ENCODE data around the gene ST8SIA6. TPM values are rescaled to one million over a fixed set of nuclear protein-coding genes. Genes with fewer than 3 reads are reported as not detected.

Gene ST8SIA6
- total RNA-seq, 1 donor = 0.36 TPM

DNA sequence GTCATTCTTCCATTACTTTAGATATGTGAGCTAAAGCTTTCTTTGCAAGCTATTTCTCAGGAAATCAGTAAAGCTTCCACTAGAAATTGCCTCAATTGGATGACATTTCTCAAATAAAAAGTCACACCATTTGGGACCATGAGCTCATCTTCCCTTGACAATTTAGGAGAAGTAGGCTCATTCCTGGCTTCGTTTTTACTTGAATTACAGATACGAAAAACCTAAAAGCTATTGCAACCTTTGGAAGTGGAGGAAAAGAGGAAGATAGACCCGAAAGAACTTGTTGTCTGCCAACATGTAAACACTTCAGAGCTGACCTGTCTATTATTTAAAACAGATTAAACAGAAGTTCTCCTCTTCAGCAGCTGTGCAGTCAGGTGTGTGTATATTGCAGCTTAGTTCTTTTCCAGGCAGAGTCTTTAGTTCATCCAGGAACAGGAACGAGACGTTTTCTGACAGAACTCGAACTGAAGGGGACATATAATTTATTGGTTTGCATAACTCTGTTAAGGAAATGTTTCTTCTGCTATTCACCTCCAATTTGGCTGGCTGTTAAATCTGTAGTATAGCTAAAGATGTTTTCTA is 43.1 kb upstream of the ST8SIA6 start:
- no peak overlapping the region for H3K4me2 ChIP-seq (ENCODE audit: insufficient read depth, low read length)
- H3K27me3 ChIP-seq (ENCODE audit: insufficient read depth, low read length) = no peaks in the 10 kb centered on the region
- TF ChIP-seq, protein P1, sequence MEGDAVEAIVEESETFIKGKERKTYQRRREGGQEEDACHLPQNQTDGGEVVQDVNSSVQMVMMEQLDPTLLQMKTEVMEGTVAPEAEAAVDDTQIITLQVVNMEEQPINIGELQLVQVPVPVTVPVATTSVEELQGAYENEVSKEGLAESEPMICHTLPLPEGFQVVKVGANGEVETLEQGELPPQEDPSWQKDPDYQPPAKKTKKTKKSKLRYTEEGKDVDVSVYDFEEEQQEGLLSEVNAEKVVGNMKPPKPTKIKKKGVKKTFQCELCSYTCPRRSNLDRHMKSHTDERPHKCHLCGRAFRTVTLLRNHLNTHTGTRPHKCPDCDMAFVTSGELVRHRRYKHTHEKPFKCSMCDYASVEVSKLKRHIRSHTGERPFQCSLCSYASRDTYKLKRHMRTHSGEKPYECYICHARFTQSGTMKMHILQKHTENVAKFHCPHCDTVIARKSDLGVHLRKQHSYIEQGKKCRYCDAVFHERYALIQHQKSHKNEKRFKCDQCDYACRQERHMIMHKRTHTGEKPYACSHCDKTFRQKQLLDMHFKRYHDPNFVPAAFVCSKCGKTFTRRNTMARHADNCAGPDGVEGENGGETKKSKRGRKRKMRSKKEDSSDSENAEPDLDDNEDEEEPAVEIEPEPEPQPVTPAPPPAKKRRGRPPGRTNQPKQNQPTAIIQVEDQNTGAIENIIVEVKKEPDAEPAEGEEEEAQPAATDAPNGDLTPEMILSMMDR (IDR thresholded peaks at IDR 0.05; ENCODE audit: extremely low read depth, low read depth, low read length) = no peak
- H3K36me3 ChIP-seq (ENCODE audit: insufficient read depth, low read length) = no peaks in the 10 kb centered on the region
- DNase-seq (ENCODE audit: insufficient read length, low spot score, missing footprints) = no peak
- no peaks in the 10 kb centered on the region for H4K20me1 ChIP-seq (ENCODE audit: insufficient read depth, low read length)
- no peak overlapping the region for H3K4me3 ChIP-seq (ENCODE audit: insufficient read depth, low read length)
- no peak overlapping the region for H3K27ac ChIP-seq (ENCODE audit: low read depth, low read length)
- no peaks in the 10 kb centered on the region for H3K9me3 ChIP-seq (ENCODE audit: low read depth, low read length)
- no peak overlapping the region for H2AFZ ChIP-seq (ENCODE audit: low read length)
- no peaks in the 10 kb centered on the region for H3K4me1 ChIP-seq (ENCODE audit: insufficient read depth, low read length)
- no peaks in the 10 kb centered on the region for H3K79me2 ChIP-seq (ENCODE audit: insufficient read depth, low read length)

DNA sequence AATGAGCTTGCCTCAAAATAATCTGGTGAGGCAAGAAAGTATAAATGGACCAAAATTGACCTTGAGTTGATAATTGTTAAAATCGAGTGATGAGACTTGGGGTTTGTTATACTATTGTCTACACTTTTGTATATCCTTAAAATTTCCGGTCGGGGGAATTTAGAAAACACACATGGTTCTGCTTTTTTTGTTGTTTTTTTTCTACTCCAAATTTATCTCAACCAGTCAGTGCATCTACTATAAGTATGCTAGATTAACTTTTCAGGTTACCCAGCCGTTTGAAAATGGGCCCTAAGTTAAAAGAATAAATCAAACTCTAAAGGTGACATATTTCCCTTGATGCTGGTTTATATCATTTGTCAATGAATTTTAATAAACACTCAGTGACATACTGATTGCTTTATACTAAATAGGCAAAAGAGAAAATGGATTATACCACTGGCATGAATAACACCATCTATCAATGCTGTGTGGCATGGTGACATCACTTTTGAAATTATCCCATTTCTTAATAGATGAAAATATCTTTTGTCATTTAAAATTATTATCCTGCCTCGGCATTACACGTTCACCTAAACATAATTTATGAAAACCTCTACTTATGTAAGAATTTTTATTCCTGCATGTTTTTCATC is 40.3 kb upstream of the ST8SIA6 start:
- H3K4me3 ChIP-seq (ENCODE audit: insufficient read depth, low read length) = no peak overlapping the region
- no peaks in the 10 kb centered on the region for H4K20me1 ChIP-seq (ENCODE audit: insufficient read depth, low read length)
- TF ChIP-seq, protein P1 (IDR thresholded peaks at IDR 0.05; ENCODE audit: extremely low read depth, low read depth, low read length) = no peak
- no peaks in the 10 kb centered on the region for H3K79me2 ChIP-seq (ENCODE audit: insufficient read depth, low read length)
- no peak overlapping the region for H3K27ac ChIP-seq (ENCODE audit: low read depth, low read length)
- no peak overlapping the region for H3K4me2 ChIP-seq (ENCODE audit: insufficient read depth, low read length)
- no peaks in the 10 kb centered on the region for H3K27me3 ChIP-seq (ENCODE audit: insufficient read depth, low read length)
- H3K4me1 ChIP-seq (ENCODE audit: insufficient read depth, low read length) = no peaks in the 10 kb centered on the region
- H3K9me3 ChIP-seq (ENCODE audit: low read depth, low read length) = no peaks in the 10 kb centered on the region
- no peak overlapping the region for H2AFZ ChIP-seq (ENCODE audit: low read length)
- DNase-seq (ENCODE audit: insufficient read length, low spot score, missing footprints) = no peak
- H3K36me3 ChIP-seq (ENCODE audit: insufficient read depth, low read length) = no peaks in the 10 kb centered on the region

DNA sequence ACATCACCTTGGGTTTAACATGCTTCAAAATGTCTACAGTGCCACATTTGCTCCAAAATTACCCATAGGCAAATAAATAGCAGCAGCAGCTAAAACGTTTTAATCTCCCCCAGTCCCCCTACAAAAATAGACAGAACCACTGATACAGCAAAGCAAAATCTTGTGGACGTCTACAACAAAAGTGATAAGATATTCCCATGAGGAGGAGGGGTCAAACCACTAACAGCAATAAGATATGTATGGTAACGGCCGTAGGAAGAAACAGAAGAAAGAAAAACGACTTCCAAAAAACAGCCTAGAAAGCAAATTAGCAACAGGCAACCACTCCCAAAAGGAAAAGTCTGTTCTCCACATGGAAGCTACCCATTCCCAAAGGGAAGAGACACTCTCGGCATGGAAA is 34.5 kb upstream of the ST8SIA6 start:
- H3K4me1 ChIP-seq (ENCODE audit: insufficient read depth, low read length) = peaks cover 4% of the 10 kb centered on the region
- no peaks in the 10 kb centered on the region for H3K9me3 ChIP-seq (ENCODE audit: low read depth, low read length)
- no peaks in the 10 kb centered on the region for H3K79me2 ChIP-seq (ENCODE audit: insufficient read depth, low read length)
- no peak for DNase-seq (ENCODE audit: insufficient read length, low spot score, missing footprints)
- no peak overlapping the region for H3K4me3 ChIP-seq (ENCODE audit: insufficient read depth, low read length)
- TF ChIP-seq, protein P1 (IDR thresholded peaks at IDR 0.05; ENCODE audit: extremely low read depth, low read depth, low read length) = no peak
- H2AFZ ChIP-seq (ENCODE audit: low read length) = peak overlapping the region; percentile 41
- H3K27ac ChIP-seq (ENCODE audit: low read depth, low read length) = no peak overlapping the region
- H3K4me2 ChIP-seq (ENCODE audit: insufficient read depth, low read length) = peak overlapping the region; percentile 27
- no peaks in the 10 kb centered on the region for H3K36me3 ChIP-seq (ENCODE audit: insufficient read depth, low read length)
- H4K20me1 ChIP-seq (ENCODE audit: insufficient read depth, low read length) = no peaks in the 10 kb centered on the region
- no peaks in the 10 kb centered on the region for H3K27me3 ChIP-seq (ENCODE audit: insufficient read depth, low read length)

DNA sequence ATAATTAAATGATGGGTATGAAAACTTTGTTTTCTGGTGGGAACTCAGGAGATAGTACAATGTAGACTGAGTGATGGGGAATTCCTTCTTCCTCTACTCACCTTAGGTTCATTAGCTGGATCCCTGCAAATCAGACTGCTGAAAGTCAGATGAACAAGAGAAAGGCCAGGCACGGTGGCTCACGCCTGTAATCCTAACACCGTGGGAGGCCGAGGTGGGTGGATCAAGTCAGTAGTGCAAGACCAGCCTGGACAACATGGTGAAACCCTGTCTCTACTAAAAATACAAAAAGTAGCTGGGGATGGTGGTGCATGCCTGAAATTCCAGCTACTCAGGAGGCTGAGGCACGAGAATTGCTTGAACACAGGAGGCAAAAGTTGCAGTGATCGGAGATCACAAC is 28.7 kb upstream of the ST8SIA6 start:
- no peak for DNase-seq (ENCODE audit: insufficient read length, low spot score, missing footprints)

More for the DNA sequence above, 28.7 kb upstream of the ST8SIA6 start:
- H3K4me3 ChIP-seq (ENCODE audit: insufficient read depth, low read length) = no peak overlapping the region
- H3K27ac ChIP-seq (ENCODE audit: low read depth, low read length) = no peak overlapping the region
- no peak overlapping the region for H3K4me2 ChIP-seq (ENCODE audit: insufficient read depth, low read length)
- H3K9me3 ChIP-seq (ENCODE audit: low read depth, low read length) = no peaks in the 10 kb centered on the region
- H3K36me3 ChIP-seq (ENCODE audit: insufficient read depth, low read length) = no peaks in the 10 kb centered on the region
- no peaks in the 10 kb centered on the region for H3K4me1 ChIP-seq (ENCODE audit: insufficient read depth, low read length)
- no peaks in the 10 kb centered on the region for H3K79me2 ChIP-seq (ENCODE audit: insufficient read depth, low read length)
- H3K27me3 ChIP-seq (ENCODE audit: insufficient read depth, low read length) = no peaks in the 10 kb centered on the region
- TF ChIP-seq, protein P1 (IDR thresholded peaks at IDR 0.05; ENCODE audit: extremely low read depth, low read depth, low read length) = no peak
- H2AFZ ChIP-seq (ENCODE audit: low read length) = no peak overlapping the region
- H4K20me1 ChIP-seq (ENCODE audit: insufficient read depth, low read length) = no peaks in the 10 kb centered on the region
